ENCODE data around the gene ZKSCAN8. TPM values are rescaled to one million over a fixed set of nuclear protein-coding genes. Genes with fewer than 3 reads are reported as not detected.
A peak's percentile ranks its signal among the peaks of the same experiment; 100 is the strongest.

Gene ZKSCAN8
- total and polyA plus RNA-seq, 5 experiments from 2014 or later = 0.19 to 45.0 (median 2.6) TPM

DNA sequence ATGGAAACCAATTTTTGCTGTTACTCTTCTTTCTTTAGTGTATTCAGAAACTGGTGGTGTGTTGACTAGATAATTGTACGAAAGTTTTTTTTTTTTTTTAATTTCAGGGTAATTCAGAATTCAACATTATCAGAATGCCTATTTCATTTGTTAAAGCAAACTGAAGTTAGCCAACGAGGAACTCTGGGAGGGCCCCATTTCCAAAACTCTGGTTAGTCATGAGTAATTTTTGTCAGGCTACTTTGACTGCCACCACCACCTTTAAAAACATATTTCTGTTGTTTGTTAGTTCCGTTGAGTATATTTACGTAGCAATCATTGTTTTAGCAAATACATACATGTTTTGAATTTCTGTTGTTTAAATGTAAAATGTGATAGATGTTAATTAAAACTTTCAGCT, 763 bp downstream of the ZKSCAN8 start:
- Mint-ChIP-seq H3K4me1 (peaks cover 25 to 79% (median 62%) of the 10 kb centered on the region in 4 donors), H3K27ac (peak overlapping the region; percentile 93 to 98 (median 96)), H3K27me3 (no peaks in the 10 kb centered on the region), H3K9me3 (no peaks in the 10 kb centered on the region), H3K4me3 (peak overlapping the region; percentile 96 to 98 (median 97)), H3K36me3 (peaks cover 5 to 32% (median 13%) of the 10 kb centered on the region in 3 donors)
- ATAC-seq (no peak), DNase-seq (no peak)
- POLR2A ChIA-PET = interaction anchor here (0.9 to 3.2 kb wide), 13 partner anchors 11 to 216 kb away, joined by 3 to 32 read pairs (median 5); partner anchors contain the start of genes ZKSCAN3, ZKSCAN4, ZNF165 and ZSCAN16

DNA sequence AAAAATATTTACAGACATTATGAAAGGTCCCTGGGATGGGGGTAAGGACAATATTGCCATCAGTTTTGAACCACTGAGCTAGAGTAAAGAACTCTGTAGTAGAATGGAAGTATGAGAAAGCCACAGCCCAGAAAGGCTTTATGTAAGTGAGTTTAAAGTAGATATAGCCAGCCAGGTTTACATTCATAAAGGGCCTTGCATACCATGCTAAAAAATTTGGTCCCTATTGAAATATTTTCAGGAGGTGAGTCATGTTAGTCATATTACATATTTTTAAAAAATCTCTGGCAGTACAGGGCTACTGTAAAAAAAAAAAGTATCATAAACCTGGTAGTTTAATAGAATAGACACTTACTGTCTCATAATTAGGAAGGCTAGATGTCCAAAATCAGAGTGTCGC, 3.5 kb downstream of the ZKSCAN8 start:
- ATAC-seq = no peak
- peak overlapping the region in 1 of 10 donors; percentile 19 for H3K27ac Mint-ChIP-seq
- DNase-seq = no peak
- H3K27me3 Mint-ChIP-seq = no peaks in the 10 kb centered on the region
- H3K36me3 Mint-ChIP-seq = peaks cover 14 to 57% (median 35%) of the 10 kb centered on the region in 3 donors
- no peak overlapping the region for H3K4me3 Mint-ChIP-seq
- POLR2A ChIA-PET = no interaction called here
- peaks cover 29 to 61% (median 58%) of the 10 kb centered on the region in 4 donors for H3K4me1 Mint-ChIP-seq
- H3K9me3 Mint-ChIP-seq = no peaks in the 10 kb centered on the region

DNA sequence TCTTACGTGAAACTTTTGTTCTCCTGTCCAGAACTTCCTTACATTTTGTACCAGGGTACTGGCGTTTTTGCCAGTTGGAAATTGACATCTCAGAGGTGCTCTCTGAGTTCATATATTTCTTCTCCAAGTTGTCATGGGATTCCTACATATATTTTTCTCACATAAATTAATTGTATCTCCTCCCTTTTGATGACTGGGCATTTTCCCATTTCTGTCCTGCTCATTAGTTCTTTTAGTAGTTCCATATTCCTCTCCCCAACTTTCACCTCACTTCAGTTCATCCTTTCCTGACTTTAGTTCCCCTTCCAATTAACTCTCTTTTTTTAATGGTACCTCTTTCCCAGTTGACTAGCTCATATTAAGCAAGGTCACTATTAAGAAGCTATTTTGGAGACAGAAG, 10.8 kb downstream of the ZKSCAN8 start:
- POLR2A ChIA-PET = interaction anchor here (1.5 to 2.1 kb wide), 2 partner anchors 9 to 11 kb away, joined by 4 to 6 read pairs; partner anchors contain the start of gene ZKSCAN8
- no peaks in the 10 kb centered on the region for H3K27me3 Mint-ChIP-seq
- ATAC-seq (no peak), DNase-seq (no peak)
- H3K9me3 Mint-ChIP-seq = peaks cover 0 to 7% (median 0%) of the 10 kb centered on the region in 9 donors
- H3K4me3 Mint-ChIP-seq = no peak overlapping the region
- H3K4me1 Mint-ChIP-seq = peaks cover 6 to 14% (median 10%) of the 10 kb centered on the region in 4 donors
- H3K36me3 Mint-ChIP-seq = peaks cover 40 to 94% (median 80%) of the 10 kb centered on the region in 3 donors
- no peak overlapping the region for H3K27ac Mint-ChIP-seq

DNA sequence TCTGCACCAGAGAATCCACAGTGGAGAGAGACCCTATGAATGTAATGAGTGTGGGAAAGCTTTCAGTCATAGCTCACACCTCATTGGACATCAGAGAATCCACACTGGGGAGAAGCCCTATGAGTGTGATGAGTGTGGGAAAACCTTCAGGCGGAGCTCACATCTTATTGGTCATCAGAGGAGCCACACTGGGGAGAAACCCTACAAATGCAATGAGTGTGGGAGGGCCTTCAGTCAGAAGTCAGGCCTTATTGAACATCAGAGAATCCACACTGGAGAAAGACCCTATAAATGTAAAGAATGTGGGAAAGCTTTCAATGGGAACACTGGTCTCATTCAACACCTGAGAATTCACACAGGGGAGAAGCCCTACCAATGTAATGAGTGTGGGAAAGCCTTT, 11.9 kb downstream of the ZKSCAN8 start:
- DNase-seq (no peak), ATAC-seq (no peak)
- Mint-ChIP-seq H3K27me3 (no peaks in the 10 kb centered on the region), H3K9me3 (peaks cover 0 to 7% (median 0%) of the 10 kb centered on the region in 9 donors), H3K36me3 (peaks cover 48 to 94% (median 80%) of the 10 kb centered on the region in 3 donors), H3K4me1 (peaks cover 1 to 7% (median 4%) of the 10 kb centered on the region in 4 donors), H3K4me3 (no peak overlapping the region), H3K27ac (no peak overlapping the region)
- POLR2A ChIA-PET = interaction anchor here (1.5 to 2.1 kb wide), 2 partner anchors 8 to 12 kb away, joined by 4 to 6 read pairs; partner anchors contain the start of gene ZKSCAN8

DNA sequence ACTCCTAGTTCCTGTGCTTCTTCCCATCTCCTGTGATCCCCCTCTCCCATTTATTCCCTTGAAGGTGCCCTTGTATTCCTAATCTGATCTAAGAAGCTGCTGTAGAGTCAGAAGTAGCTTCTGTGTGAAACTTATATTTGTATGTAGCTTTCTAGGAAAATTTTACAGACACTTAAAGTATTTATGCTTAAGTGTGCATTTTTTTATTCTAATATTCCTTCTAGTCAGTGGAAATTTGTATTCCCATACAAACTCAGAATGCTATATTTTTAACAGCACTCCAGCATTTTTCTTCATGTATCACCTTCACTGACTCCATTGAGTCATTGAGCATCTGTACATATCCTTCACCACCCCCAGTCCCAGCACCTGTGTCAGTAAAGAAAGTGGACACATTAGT, 12.7 kb downstream of the ZKSCAN8 start:
- ATAC-seq (no peak), DNase-seq (no peak)
- POLR2A ChIA-PET = no interaction called here
- H3K36me3 Mint-ChIP-seq = peaks cover 49 to 92% (median 79%) of the 10 kb centered on the region in 3 donors
- H3K4me3 Mint-ChIP-seq = no peak overlapping the region
- no peak overlapping the region for H3K27ac Mint-ChIP-seq
- H3K9me3 Mint-ChIP-seq = peaks cover 0 to 15% (median 0%) of the 10 kb centered on the region in 9 donors
- H3K27me3 Mint-ChIP-seq = no peaks in the 10 kb centered on the region
- peaks cover 0 to 3% (median 1%) of the 10 kb centered on the region in 4 donors for H3K4me1 Mint-ChIP-seq

DNA sequence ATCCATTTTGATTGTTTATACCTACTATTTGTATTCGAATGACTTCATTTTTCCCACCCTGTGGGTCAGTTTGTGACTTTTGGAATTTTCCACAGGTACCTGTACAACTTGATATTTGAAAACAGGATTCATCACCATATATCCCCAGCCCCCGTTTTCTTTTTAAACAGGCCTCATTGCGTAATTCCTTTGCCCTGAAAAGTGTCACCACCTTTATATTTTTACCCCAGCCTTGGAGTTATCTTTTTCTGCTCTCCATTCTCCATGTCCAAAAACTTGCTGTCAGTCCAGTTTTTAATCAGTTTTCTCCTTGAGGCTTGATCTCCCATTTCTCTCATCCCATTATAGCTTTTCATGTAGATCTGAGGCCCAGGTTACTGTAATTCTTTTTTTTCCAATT, 16.6 kb downstream of the ZKSCAN8 start:
- no peak for ATAC-seq
- Mint-ChIP-seq H3K9me3 (peaks cover 0 to 13% (median 0%) of the 10 kb centered on the region in 9 donors), H3K36me3 (peaks cover 33 to 56% (median 54%) of the 10 kb centered on the region in 3 donors), H3K27me3 (no peaks in the 10 kb centered on the region), H3K4me1 (peaks cover 4 to 17% (median 15%) of the 10 kb centered on the region in 4 donors), H3K27ac (no peak overlapping the region), H3K4me3 (no peak overlapping the region)
- no peak for DNase-seq
- POLR2A ChIA-PET = interaction anchor here (1.1 kb wide), 1 partner anchor 17 kb away, joined by 4 read pairs; the partner anchor contains the start of gene ZKSCAN8

DNA sequence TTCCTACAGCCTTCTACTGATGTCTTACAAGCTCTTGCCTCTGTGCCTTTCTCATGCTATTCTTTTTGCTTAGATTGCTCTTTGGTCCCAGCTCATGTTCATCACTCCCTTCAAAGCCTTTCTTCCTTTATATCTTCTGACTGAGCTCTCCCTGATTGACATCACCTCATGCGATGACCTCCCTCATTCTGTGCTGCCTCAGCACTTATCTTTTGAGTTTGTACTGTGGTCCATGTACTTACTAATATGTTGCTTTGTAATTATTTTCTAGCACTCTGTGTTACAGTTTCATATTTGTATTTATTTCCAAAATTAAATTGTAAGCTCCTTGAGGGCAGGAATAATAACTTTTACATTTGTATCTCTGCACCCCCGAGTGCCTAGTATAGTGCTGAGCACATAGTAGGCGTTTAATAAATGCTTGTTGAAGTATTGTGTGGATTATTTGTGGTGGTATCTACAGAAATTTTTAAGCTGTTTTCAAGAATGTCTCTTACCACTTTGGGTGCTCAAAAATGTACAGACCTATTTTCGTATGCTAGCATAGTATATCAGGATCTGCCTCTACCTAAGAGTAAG, 17.4 kb downstream of the ZKSCAN8 start:
- Mint-ChIP-seq H3K36me3 (peaks cover 33 to 48% (median 48%) of the 10 kb centered on the region in 3 donors), H3K27ac (peak overlapping the region in 1 of 10 donors; percentile 37), H3K4me3 (no peak overlapping the region), H3K9me3 (peaks cover 0 to 13% (median 0%) of the 10 kb centered on the region in 9 donors), H3K4me1 (peaks cover 4 to 17% (median 15%) of the 10 kb centered on the region in 4 donors), H3K27me3 (no peaks in the 10 kb centered on the region)
- DNase-seq (no peak), ATAC-seq (no peak)
- POLR2A ChIA-PET = interaction anchor here (1.1 kb wide), 1 partner anchor 17 kb away, joined by 4 read pairs; the partner anchor contains the start of gene ZKSCAN8

DNA sequence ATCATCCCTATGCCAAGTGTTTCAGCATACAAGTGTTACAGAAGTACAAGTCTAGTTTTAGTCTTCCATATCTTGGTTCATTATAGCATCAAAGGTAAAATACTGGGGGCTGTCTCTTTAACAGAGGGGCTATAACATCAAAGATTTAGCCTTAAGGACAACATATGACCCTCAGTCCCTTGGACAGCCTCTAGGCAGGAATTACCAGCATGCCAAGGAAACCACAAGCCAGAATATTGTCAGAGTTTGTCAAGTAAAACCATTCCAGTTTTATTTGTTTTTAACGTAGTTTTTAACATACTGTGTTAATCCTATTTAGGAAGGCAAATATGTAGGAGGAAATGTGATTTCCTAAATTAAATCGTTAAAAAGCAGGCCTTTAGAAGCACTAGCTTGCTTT, 18.6 kb downstream of the ZKSCAN8 start:
- Mint-ChIP-seq H3K4me1 (peaks cover 4 to 17% (median 15%) of the 10 kb centered on the region in 4 donors), H3K4me3 (peak overlapping the region in 2 of 10 donors; percentile 8 to 12), H3K27me3 (peaks cover 0 to 3% (median 1%) of the 10 kb centered on the region in 5 donors), H3K36me3 (peaks cover 33 to 42% (median 38%) of the 10 kb centered on the region in 3 donors), H3K27ac (no peak overlapping the region), H3K9me3 (peaks cover 0 to 13% (median 0%) of the 10 kb centered on the region in 9 donors)
- ATAC-seq = no peak
- POLR2A ChIA-PET = no interaction called here
- no peak for DNase-seq

DNA sequence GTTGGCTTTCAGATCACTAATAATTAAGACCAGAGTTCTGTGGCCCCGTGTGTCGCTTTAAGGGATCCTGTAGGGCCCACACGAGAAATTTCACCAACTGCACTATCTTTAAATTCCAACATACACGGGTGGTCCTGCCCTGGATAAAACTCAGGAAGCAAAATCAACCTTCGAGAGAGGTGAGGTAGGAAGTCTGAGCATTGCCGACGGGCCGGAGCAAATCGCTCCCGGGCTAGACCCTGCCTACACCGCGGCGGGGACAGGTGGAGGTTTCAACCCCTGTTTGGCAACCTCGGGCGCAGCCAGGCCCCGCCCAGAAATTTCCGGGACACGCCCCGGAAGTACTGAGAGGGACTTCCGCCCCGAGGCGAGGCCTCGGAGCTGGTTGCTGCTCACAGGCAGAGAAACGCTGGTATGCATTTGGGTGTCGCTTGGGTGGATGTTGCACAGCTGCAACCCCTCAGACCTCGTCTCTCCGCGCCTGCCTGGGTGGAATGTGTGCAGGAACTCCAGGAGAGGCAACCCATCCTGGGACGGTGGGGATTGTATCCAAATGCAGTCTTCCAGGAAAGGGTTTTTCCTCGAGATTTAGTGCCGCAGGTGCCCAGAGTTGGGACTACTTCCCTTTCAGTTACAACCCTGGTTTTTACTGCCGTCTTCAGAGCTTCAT, 19.9 kb downstream of the ZKSCAN8 start:
- peaks cover 3 to 7% (median 6%) of the 10 kb centered on the region in 5 donors for H3K27me3 Mint-ChIP-seq
- POLR2A ChIA-PET = interaction anchor here (1.1 to 1.6 kb wide), 4 partner anchors 9 to 105 kb away, joined by 4 to 6 read pairs (median 5); partner anchors contain the start of genes ZKSCAN4, ZKSCAN8 and ZSCAN26
- peaks cover 4 to 17% (median 15%) of the 10 kb centered on the region in 4 donors for H3K4me1 Mint-ChIP-seq
- ATAC-seq (peak; percentile 96 to 100), DNase-seq (peak; percentile 67 to 87 (median 81))
- H3K9me3 Mint-ChIP-seq = peaks cover 0 to 13% (median 0%) of the 10 kb centered on the region in 9 donors
- peak overlapping the region; percentile 15 to 88 (median 62) for H3K27ac Mint-ChIP-seq
- peaks cover 27 to 39% (median 29%) of the 10 kb centered on the region in 3 donors for H3K36me3 Mint-ChIP-seq
- peak overlapping the region; percentile 71 to 87 (median 79) for H3K4me3 Mint-ChIP-seq

DNA sequence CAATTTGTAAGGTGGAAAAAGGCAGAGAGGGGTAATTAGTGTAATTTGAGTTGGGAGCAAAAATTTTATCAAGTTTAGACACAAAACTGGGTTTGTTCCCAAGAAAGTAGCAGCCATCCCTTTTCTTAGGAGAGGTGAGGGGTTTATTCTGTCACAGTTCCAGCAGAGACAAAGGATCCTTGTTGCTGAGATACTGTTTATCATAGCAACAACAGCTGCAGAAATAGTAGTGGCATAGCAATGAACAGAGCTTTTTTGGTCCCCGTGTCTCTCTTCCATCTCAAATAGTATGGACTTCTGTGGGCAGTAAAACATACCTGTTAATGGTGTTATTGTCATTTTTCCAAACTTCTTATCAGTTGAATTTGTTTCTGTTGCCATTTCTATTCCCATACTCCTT, 23.9 kb downstream of the ZKSCAN8 start:
- no peak for DNase-seq
- H3K4me3 Mint-ChIP-seq = no peak overlapping the region
- H3K27me3 Mint-ChIP-seq = peaks cover 6 to 10% (median 7%) of the 10 kb centered on the region in 5 donors
- peaks cover 0 to 10% (median 0%) of the 10 kb centered on the region in 9 donors for H3K9me3 Mint-ChIP-seq
- H3K27ac Mint-ChIP-seq = no peak overlapping the region
- peaks cover 2 to 23% (median 5%) of the 10 kb centered on the region in 3 donors for H3K36me3 Mint-ChIP-seq
- POLR2A ChIA-PET = no interaction called here
- peaks cover 3 to 17% (median 15%) of the 10 kb centered on the region in 4 donors for H3K4me1 Mint-ChIP-seq
- no peak for ATAC-seq

DNA sequence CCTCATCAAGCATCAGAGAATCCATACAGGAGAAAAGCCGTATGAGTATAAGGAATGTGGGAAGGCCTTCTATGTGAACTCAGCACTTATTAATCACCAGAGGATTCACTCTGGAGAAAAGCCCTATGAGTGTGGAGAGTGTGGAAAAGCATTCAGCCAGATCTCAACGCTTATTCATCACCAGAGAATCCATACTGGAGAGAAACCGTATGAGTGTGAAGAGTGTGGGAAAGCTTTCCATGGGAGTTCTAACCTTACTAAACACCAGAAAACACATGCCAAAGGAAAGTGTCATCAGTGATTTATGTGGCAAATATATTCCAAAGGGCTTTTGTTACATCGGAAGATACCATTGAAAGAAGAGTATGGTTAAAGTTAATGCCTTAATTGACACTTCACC, 25.4 kb downstream of the ZKSCAN8 start:
- no peak overlapping the region for H3K4me3 Mint-ChIP-seq
- POLR2A ChIA-PET = no interaction called here
- peaks cover 0 to 4% (median 0%) of the 10 kb centered on the region in 9 donors for H3K9me3 Mint-ChIP-seq
- H3K27ac Mint-ChIP-seq = no peak overlapping the region
- ATAC-seq (no peak), DNase-seq (no peak)
- peaks cover 2 to 21% (median 5%) of the 10 kb centered on the region in 3 donors for H3K36me3 Mint-ChIP-seq
- H3K4me1 Mint-ChIP-seq = peaks cover 3 to 4% (median 4%) of the 10 kb centered on the region in 4 donors
- peaks cover 6 to 11% (median 7%) of the 10 kb centered on the region in 5 donors for H3K27me3 Mint-ChIP-seq

DNA sequence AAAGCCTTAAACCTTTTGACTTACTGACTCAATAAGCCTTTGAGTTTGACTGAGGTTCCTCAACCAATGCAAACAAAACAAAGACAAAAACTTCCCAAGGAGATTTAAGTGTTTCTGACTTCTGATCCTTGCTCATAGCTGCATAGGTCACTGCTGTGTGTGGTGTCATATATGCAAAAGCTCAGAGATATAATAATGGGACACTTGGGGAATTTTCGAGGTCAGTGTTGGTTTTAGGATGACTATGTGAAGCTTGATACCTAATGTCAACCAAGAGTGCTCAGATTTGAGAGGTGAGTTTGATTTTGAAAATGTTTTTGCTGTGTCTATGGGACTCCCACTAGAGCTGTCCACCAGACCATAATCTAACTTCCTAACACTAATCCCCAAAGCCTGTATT, 26.2 kb downstream of the ZKSCAN8 start:
- POLR2A ChIA-PET = interaction anchor here (0.8 kb wide), 1 partner anchor 59 kb away, joined by 3 read pairs; no protein-coding TSS in a partner anchor
- Mint-ChIP-seq H3K9me3 (no peaks in the 10 kb centered on the region), H3K27ac (no peak overlapping the region), H3K4me3 (no peak overlapping the region), H3K27me3 (peaks cover 6 to 11% (median 7%) of the 10 kb centered on the region in 5 donors), H3K36me3 (peaks cover 0 to 17% (median 2%) of the 10 kb centered on the region in 3 donors), H3K4me1 (no peaks in the 10 kb centered on the region)
- DNase-seq (no peak), ATAC-seq (no peak)

All from naive thymus-derived CD8-positive, alpha-beta T cell (primary cell).